Measurements from ENCODE around the gene BRI3.

BRI3 gene

DNA sequence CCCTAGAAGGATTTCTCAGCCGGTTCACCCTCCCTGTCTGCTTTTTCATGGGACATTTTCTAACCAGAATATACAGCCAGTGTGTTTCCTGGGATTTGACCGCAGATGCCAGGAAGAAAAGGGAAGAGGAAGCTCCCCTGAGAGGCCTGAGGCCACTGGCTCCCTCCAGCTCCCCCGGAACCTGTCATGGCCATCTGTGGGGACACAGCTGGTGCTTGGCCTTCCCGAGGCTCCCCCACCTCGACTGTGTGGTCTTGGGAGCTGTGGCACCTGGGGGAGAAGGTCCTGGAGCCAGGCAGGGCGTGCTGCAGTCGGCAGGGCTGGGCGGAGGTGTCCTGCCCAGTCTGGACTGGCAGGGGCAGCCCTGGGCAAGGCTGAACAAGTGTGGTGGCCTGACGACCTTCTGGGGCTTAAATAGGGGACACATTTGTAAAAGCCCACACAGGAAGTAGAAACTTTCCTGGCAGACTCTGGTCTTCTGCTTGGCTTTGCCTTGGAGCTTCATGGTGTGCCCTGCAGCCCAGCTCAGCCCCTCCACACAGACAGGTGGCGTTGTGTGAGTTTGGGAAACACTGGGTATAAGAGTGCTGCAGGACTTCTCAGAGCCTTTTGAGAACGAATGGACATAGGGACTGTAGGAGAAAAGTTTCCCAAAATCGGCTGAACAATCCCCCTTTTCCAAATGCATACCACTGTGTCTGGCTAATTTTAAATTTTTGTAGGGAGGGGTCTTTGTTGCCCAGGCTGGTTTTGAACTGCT, 6.8 kb downstream of the BRI3 start:
- DNase-seq, result no peak

DNA sequence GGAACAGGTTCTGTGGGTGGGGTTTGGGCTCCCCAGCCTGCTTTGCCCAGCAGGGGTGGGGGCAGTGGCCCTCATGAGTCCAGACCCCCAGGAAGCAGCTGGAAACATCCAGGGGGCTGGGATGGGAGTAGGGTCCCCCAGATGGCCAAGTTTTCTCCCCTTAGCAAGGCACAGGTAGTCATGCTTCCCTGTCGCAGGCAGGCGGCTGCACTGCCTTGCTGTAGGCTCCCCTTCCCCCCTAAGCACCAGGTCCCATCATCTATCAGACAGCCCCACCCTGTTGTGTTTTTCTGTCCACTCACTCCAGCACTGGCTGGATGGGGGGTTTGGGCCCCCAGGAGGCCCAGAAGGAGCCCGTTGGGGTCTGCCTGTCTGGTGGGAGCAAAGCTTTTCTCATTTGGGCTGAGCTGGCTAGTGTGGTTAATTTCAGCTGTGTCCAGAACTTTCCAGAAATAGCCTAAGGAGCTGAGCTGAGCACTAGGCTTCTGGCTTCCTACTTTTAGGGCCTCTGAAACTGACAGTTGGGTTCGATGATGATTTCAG, 7.9 kb downstream of the BRI3 start:
- DNase-seq, result no peak

DNA sequence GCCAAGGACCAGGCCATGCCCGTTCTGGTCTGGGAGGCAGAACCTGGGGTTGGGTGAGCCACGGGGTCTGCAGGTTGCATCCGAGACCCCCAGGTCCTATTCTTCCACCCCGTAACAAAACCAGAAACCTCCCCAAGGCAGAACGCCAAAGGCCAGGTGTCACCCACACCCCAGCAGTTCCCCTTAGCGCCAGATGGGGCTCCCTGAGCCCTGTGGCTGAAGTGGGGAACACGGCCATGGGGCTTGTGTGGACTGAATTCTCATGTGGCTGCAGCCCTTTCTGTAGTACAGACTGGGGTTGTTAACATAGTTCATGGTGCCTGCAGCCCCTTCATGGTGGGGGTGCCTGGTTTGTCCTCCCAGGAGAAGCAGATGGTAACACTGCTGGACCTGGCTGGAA, 10.2 kb downstream of the BRI3 start:
- DNase-seq, result no peak

DNA sequence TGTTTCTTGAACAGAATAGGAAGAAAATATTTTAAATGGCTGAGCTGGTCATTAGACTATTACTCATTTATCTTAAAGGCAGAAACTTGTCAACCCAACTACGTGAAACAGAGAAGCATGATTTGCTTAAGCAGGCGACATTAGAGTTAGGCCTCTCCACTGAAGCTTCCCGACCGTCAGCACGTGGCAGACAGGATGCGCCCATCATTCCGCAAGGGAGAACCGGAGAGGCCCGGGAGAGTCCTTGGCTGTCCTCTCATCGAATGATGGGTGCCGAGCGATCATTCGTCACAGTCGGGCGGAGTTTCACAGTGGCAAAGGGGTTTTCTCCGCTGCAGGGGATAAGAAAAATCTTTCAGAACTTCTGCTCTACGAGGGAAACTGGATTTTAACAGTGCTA, 11.8 kb downstream of the BRI3 start:
- no peak for DNase-seq

DNA sequence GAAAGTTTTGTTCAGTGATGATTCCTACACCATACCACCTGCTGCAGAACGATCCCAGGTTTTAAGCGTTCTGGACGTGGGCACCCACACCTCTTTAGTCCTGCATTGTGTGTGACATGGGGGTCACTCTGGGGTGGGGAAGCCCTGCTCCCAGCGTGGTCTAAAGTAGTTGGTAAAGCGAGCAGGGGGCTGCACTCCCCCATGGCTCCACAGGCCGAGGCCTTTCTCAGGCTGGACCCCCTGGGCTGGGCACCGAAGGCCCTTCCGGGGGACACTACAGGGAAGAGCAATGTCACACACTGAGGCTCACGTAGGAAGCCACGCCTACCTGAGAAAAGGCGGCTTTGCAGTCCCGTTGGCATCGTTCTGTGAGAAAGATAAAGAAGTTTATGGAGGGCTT, 12.3 kb downstream of the BRI3 start:
- no peak for DNase-seq

DNA sequence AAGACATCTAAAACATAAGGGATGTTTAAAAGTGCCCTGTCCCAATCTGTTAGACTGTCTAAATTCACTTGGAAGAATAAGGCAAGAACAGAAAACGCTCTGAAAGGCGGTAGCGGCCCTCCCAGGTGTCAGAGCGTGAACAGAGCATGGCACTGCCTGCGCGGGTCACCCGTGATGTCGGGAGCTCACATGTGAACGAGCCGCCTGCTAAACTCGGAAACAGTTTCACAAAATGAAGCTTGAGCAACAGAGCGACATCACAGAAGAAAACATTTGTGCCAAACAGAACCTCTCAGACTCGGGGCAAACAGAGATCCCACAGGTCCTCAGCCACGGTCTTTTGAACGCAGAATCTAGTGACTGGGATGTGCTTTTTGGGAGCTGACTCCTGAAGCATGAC, 12.8 kb downstream of the BRI3 start:
- no peak for DNase-seq

DNA sequence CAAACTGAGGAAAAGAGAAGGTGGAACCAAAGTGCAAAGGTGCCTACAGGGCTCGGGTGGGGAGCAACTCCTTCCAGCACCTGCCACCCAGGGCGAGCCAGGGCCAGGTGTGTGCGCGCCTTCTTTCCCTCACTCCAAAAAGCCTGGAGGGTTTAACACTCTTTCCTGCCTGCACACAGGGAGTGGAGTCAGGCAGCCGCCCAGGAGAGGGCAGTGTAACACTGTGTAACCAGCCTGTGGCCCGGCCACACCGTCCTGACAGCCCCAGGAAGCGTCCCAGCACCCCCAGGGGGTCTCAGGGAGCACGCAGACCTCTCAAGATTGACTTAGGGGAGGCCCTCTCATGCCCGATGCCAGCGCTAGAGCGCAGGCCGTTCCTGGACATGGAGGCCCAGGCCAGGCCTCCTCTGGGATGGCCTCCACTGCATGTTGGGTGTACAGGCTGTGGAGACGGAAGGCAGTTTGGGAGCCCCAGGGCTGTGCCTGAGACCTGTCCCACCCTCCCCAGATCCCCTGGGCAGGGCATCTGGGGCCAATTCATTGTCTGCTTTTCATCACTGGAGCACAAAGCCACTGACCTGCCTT, 13.4 kb downstream of the BRI3 start:
- DNase-seq, result no peak

DNA sequence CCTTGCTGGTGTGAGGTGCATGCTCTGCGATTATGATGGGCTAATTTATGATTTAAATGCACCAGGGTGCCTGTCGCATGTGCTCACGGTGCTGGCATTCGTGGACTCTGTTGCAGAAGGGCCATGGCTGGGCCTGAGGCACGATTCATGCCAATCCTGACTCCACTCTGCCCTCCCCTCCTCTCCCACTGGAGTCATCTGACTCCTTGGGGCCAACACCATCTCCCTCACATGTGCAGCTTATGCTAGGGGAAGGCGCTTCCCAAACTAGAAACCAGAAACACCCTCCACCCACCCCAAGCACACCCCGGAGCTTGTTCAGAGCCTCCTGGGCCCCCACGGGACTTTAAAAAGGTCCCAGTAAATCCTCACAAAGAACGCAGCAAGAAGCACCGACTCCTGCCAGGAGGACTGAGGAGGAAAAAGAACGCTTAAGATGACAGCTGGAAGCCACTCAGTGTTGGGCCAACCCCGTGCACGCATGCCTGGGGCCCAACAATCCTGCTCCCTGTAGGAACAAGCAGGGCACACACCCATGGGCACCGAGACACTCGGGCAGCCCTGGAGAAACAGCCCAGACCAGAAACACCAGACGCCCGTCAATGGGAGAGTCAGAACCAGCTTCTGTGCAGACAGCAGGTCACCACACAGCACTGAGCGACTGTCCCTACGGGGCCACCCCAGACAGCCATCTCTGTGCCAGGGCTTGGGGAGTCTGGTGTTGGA, 14.1 kb downstream of the BRI3 start:
- no peak for DNase-seq

DNA sequence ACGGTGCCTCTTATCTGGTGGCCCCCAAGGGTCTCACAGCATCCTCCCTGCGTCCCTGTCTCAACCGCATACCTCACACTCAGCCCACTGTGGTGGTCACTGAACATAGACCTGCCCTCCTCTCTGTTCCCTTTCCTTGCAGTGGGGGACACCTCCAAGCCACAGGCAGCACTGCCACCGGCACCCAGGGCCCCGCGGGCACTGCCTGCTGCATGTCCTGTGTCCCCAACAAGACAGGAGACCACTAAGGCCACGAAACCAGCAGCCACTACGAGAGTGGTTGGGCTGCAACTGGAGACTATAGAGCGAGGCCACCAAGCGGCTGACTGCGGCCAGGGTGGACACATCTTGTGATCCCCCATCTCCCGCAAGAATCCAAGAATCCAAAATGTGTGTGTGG, 15.3 kb downstream of the BRI3 start:
- no peak for DNase-seq

DNA sequence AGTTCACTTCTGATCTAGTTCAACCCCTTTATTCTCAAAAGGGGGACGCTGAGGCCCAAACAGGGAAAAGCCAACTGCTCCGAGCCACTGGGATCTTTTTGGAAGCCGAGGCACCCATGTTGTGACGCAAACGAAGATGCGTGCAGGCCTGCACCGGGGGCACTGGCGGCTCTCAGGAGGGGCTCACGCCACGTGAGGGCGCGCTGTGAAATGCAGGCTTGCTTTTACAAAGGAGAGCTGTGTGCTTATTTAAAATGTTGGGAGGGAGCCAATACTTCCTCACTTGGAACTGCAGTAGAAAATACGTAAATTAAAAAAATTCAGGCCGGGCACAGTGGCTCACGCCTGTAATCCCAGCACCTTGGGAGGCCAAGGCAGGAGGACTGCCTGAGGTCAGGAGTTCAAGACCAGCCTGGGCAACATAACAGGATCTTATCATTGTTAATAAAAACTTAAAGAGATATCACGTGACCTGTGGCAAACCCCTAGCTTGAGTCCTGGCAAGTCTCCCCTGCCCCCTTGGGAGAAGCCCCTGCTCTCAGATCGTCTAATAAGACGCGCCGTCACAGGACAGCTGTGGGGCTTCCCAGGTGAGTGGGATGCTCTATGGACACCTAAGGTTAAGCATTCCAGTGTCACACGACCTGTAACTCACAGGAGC, 16.3 kb downstream of the BRI3 start:
- no peak for DNase-seq

DNA sequence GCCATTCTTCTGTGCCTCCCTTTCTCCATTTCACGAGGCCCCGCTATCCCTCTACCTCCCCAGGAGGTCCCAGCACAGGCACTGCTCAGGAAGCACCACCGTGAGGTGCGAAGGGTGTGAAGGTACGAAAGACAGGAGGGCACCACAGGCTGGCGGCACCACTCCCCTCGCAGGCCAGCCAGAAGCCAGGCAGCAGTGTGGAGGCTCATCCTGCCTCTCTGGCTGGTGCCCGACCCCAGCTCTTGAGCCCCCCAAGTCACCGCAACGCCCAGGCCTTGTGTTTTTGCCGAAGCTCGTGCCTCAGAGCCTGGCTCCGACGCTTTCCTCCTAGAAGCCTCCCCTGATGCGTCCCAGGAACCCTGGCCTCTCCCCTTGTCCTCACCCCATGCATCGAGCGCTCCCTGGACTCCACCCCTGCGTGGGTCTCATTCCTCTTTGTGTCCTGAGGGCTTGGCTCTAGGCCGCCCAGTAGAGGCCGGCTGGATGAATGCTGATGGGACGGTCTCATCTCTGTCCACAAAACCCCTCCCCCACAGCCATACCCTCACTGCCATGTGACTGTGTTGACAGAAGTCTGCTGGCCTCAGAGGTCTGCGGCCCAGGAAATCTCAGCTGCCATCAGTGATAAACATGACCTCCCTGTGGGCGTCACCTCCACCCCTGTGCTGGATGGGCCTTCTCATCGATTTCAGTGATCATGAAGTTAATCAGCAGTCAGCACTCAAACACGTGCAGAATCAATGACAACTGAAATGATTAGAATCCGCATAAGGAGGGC, 19.3 kb downstream of the BRI3 start:
- DNase-seq, result no peak

DNA sequence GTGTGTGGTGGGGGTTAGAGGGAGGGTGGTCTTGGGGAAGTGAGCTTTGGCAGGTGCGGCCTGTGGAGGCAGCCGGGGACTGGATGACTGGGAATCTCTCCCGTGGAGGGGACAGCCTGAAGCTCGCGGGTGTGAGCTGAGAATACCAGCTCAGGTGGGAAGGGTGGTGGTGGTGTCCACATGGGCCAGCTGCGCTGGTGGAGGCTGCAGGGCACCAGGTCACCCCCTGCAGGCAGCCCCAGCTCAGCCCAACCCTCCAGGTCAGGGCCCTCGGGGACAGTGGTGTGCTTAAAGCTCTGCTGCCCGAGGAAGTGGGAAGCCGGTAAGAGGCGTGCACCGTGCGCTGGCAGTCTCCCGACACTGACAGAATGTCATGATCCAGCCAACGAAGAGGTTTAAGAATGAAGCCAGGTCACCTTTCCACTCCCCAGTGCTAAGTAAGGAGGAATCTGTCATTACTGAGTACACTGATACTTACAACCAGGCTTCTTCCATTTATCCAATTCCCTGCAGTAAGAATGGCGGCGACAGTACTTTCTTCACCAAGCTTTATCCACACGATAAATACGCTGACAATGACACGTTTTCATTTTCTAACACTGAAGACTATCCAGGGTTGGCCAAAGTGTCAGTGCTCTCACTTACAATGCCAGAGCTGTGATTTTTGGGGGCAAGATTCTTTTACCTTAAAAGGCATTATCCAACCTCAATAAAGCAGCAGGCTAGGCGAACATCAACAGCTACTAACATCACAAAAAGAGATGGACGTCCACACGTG, 20.4 kb downstream of the BRI3 start:
- DNase-seq, result no peak

DNA sequence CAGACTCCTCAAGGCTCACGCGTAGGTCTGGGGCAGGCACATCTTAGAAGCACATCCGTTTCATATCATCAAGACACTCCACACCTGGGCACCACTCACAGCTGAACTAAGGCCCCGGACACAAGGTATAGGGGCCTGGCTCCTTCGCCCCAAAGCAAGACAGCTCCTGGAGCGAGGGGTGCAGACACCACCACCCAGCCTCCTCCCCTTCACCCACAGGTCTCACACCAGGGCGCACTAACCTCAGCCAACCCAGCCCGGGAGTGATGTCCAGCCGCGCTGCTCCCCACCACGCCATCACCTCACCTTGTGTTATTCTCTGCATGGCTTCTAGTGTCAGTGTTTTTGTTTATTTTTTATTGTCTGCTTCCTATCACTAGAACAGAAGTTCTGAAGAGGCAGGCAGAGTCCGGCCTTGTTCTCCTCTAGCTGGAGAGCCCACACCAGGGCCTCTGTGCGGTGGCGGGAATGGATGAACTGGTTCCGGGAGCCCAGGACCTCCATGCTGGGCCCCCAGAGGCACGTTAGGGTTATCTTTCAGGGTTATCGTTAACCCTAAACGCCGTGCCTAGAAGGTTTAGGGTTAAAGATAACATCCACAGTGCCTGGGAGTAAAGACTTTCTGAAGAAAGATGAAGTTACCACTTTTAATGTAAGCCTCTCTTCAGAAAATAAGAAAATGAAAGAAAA, 21.8 kb downstream of the BRI3 start:
- DNase-seq, result no peak

DNA sequence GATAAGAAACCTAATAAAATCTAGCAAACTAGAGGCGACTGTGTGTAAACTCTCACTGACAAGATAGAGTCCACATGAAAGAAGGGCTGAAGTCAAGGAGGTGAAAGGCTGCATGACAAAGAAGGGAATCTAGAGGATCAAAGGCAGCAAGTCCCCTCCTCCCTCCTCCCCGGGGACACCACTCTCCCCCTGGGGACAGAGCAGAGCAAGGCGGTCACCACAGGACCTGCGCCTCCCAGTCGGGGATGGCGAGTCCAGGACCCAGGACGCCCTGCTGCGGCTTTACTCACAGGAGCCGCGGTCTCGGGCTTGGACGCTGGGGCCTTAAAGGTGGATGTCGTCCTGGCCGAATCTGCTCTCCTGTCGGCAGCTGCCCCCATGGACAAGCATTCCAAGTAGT, 22.4 kb downstream of the BRI3 start:
- DNase-seq, result no peak

DNA sequence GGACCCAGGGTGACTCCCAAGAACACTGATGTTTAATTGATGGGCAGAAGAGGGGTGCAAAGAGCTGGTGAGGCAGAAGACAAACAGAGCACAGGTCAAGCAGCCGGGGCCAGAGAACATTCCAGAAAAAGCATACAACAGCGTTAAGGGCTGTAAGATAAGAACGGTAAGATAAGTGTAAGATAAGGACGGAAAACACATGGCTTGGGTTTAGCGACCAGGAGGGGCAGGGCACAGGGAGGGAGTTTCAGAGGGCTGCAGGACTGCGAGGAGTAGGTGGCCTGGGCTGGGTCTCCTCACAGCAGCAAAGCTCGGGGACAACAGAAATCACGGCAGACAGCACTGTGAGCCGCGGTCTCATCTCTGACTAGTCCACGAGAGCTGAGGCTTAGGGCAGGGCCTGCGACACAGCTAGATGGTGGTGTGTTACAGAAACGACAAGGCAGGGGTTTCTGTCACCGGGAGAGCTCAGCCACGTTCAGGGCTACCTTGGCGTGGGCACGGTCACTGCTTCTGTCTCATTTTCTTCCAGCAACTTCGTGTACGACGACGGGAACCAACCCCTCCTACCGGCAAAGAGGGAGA, 24.6 kb downstream of the BRI3 start:
- DNase-seq, result no peak

DNA sequence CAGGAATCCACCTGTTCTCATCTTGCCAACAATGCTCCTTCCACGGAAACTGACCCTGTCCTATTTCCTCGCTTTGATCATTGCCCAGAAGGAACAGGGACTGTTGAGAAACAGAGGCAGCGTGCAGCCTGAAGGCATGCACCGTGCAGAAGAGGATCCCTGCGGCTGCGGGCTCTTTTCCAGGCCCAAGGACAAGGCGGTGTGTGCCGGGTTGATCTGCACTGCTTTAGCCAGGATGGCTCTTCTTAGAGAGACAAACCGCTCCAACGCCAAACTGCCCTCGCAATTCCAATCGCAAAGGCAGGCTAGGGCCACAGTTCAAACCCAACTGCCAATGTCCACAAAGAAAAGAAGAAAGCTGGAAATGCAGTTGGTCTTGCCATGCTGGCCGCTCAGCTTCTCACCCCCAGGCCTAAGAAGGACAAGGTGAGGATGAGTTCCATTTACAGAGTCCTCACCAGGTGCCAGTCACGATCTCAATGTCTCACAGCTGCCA, 26.5 kb downstream of the BRI3 start:
- no peak for DNase-seq

DNA sequence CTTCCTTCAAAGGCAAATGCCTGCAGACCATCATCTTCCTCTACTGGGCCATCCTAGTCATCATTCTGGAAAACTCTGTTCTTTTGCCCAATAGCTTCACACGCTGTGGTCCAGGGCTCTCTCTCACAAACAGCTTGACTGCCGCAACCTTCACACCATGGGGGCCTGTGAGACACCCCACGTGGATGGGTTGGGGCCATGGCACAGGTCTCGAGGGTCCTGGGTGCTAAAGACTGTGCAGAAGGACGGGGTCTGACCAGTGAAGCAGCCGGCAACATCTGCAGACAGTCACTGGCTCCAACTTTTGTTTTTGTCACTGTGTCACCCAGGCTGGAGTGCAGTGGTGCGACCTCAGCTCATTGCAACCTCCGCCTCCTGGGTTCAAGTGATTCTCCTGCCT, 28.1 kb downstream of the BRI3 start:
- no peak for DNase-seq

DNA sequence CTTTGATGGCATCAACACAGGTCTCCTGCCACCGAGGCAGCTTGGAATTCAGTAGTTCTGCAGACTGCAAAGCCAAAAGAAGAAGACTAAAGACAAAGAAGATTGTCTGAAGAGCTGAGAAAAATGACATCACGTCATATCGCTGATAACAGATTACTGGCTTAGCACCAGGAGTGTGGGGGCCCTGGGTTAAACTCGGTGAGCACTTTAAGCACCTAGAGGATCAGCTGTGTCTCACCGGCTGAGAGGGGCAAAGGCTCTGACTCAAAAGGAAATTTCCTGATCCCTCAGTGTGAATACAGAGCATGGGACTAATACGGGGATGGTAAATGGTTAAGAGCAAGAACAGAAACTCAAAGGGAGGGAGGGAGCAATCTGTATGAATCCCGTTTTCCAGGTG, 30.7 kb downstream of the BRI3 start:
- no peak for DNase-seq

DNA sequence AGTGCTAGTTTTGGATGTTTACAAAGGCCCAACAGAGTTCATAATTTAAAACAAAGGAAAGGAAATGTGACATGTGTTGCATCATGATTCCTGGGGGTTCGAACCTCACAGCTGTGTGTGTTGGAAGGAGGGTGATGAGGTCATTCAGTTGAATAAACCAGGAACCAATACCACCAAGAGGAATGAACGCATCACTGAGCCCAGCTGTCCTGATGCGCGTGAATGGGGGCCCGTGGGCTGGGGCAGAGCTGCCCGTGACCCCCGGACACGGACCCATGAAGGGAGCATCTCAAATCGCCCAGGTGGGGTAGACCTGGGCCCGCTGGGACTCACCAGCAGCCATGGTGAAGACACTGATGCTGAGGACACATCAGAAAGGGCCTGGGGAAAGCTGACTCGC, 33.0 kb downstream of the BRI3 start:
- DNase-seq, result no peak

DNA sequence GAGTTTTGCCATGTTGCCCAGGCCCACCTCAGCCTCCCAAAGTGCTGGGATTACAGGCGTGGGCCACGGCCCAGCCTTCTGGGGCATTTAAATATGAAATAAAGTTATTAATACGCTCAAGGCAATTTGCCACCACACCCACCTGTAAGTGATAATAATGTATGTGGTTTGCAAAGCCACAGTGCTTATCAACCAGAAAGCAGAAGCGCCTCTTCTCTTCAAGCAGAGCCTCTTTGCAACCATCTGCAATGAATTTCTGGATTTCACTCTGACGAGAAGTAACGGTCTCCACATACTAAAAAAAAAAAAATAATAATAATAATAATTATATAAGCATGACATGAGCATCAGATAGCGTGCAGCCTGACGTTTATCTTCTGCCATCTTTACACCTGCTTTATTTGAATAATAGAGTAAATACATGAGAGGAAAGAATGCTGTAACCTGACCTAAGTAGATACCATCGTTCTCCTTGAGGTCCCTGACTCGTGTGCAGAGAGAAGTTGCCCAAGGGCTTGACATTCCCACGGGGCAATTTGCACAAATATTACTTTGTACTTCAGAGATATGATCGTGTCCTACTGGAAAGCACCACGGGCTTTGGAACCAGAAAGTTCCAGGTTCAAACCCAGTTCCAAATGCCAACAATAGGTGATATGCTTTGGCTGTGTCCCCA, 34.0 kb downstream of the BRI3 start:
- DNase-seq, result no peak

All from activated naive CD4-positive, alpha-beta T cell (primary cell).